Activated naive CD8-positive, alpha-beta T cell treated with anti-CD3 and anti-CD28 coated beads for 36 hours (primary cell): ENCODE results near the gene NR2C1. TPM values are rescaled to one million over a fixed set of nuclear protein-coding genes. Genes with fewer than 3 reads are reported as not detected.
"Not testable (repeated sequence)": the region's sequence is repeated elsewhere in the genome, so short reads cannot be mapped to it uniquely, and the experiment has no call there.

ENCODE experiments used
- DNase-seq: peaks from one replicate; pipeline ENCODE4 v3.0.0; 2021
- H3K27ac Mint-ChIP-seq: one replicate; pipeline ENCODE4 v1.8.0; 2022; ENCODE audit warnings: mild to moderate bottlenecking, moderate library complexity, mixed read lengths
- H3K27me3 Mint-ChIP-seq: one replicate; pipeline ENCODE4 v1.8.0; 2022; ENCODE audit warnings: mild to moderate bottlenecking, mixed read lengths
- H3K36me3 Mint-ChIP-seq: one replicate; pipeline ENCODE4 v1.8.0; 2021; ENCODE audit warnings: mild to moderate bottlenecking, mixed read lengths
- H3K4me1 Mint-ChIP-seq: one replicate; pipeline ENCODE4 v1.8.0; 2021; ENCODE audit warnings: mixed read lengths
- H3K4me3 Mint-ChIP-seq: one replicate; pipeline ENCODE4 v1.8.0; 2022; ENCODE audit warnings: mild to moderate bottlenecking, moderate library complexity, mixed read lengths
- H3K9me3 Mint-ChIP-seq: one replicate; pipeline ENCODE4 v1.8.0; 2022; ENCODE audit warnings: mixed read lengths
- total RNA-seq, 2 experiments: library from RNA; stranded (reverse); gene quantifications; one replicate each; pipeline ENCODE4 v1.2.3, GENCODE V29; 2021

The NR2C1 gene
- 10 to 100 TPM; 22.3 to 25.6 TPM for total RNA-seq

DNA sequence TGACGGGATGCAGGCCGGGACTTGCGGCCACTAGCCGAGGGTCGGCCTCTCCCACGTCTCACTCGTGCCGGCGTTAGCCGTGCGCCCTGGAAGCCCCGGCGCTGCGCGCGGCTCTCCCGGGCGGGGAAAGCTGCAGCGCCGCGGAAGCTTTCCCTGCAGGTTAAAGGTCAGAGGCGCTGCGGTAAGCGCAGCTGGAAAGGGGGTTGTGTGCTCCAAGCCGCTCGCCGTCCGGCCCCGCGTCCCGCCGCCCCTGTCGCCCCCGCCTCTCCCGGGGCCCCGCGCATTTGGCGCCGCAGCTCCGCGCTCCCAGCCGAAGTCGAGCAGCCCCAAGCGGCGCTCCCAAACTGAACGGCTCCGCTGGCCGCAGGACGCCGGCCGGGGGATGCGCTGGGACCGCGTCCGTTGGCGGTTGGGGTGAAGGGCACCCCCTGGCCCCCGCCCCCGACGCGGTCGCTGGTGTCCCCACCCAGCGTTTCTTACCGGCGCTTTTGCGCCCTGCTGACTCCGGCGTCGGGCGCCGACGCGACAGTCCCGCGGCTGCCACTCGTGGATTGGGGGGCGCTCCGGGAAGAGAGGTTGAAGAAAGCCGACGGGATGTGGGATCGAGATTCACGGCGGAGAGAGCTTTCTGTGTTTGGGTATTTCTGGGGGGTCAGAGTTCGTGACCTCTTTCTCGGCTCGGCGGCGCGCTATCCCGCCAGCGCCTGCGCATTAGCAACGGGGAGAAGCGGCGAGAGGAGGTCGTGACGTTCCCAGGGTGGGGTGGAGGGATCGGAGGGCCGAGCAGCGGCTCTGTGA lies at the start of gene NR2C1:
Gene NR2C1, minus strand, starts transcription at position 719 of the 798 bp plus-strand sequence. CDS start 6,234 bp downstream, outside the sequence.
- Mint-ChIP-seq H3K27ac (peak within 1 kb of the TSS; percentile 89), H3K4me3 (peak within 1 kb of the TSS; percentile 93), H3K4me1 (peaks cover 4% of the 10 kb centered on the region), H3K36me3 (no peaks in the 10 kb centered on the region), H3K27me3 (no peaks in the 10 kb centered on the region), H3K9me3 (no peaks in the 10 kb centered on the region)
- peak; percentile 93 for DNase-seq

DNA sequence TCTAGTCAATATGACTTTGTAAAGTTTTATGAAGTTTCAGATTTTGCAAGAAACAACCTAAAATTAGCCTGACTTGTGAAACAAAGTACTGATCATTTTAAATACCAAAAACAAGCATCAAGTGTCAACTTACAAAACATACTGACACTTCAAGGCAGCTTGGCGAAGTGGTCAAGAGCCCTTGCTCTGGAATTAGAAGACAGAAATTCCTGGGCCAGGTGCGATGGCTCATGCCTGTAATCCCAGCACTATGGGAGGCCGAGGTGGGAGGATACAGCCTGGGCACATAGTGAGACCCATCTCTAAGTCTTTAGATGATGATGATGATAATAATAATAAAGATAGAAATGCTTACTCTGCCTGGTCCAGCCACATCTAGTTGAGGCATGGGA lies 45.4 kb upstream of the NR2C1 start:
- H3K9me3 Mint-ChIP-seq: no peaks in the 10 kb centered on the region
- no peak for DNase-seq
- H3K4me3 Mint-ChIP-seq: no peak overlapping the region
- H3K27ac Mint-ChIP-seq: no peak overlapping the region
- no peaks in the 10 kb centered on the region for H3K4me1 Mint-ChIP-seq
- no peaks in the 10 kb centered on the region for H3K36me3 Mint-ChIP-seq
- H3K27me3 Mint-ChIP-seq: no peaks in the 10 kb centered on the region

DNA sequence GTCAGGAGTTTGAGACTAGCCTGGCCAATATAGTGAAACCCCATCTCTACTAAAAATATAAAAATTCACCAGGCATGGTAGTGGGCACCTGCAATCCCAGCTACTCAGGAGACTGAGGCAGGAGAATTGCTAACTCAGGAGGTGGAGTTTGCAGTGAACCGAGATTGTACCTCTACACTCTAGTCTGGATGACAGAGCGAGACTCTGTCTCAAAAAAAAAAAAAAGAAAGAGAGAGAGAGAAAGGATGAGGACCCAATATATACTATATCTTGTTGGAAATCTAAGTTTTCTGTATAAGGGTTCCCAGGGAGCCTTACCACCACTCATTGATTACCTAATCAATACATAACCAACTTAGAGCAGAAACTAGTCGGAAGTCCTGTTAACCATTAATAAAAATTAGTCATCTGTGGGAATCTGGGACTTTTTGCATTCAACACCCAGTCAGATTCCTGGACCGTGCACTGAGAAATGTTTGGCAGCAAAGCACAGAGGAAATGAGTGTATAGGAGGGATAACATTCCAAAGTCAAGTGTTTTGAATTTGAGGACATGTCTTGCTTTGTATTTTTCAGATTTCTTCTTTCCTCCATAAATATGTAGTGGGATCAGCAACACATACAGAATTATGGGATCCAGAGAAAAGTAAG lies 44.8 kb upstream of the NR2C1 start:
- Mint-ChIP-seq H3K36me3 (no peaks in the 10 kb centered on the region), H3K27ac (no peak overlapping the region), H3K4me3 (no peak overlapping the region), H3K27me3 (no peaks in the 10 kb centered on the region), H3K4me1 (no peaks in the 10 kb centered on the region), H3K9me3 (no peaks in the 10 kb centered on the region)
- no peak for DNase-seq

DNA sequence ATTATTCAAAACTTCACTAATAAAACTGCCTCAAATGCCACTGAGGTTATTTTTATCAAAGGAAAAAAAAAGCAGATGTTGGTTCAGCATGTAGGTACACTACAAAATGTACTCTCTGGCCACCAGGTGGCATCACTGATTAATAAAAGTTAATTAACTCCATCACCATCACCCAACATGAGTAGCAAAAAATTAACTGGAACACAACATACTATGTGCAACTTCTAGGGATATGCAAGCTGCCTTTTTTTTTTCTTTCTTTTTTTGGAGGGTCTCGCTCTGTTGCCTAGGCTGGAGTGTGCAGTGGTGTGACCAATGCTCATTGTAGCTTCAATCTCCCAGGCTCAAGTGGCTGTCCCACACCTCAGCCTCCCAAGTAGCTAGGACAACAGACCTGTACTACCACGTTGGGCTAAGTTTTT lies 43.8 kb upstream of the NR2C1 start:
- H3K36me3 Mint-ChIP-seq: no peaks in the 10 kb centered on the region
- peak; percentile 23 for DNase-seq
- no peak overlapping the region for H3K27ac Mint-ChIP-seq
- H3K27me3 Mint-ChIP-seq: no peaks in the 10 kb centered on the region
- H3K4me3 Mint-ChIP-seq: no peak overlapping the region
- H3K4me1 Mint-ChIP-seq: no peaks in the 10 kb centered on the region
- H3K9me3 Mint-ChIP-seq: no peaks in the 10 kb centered on the region

DNA sequence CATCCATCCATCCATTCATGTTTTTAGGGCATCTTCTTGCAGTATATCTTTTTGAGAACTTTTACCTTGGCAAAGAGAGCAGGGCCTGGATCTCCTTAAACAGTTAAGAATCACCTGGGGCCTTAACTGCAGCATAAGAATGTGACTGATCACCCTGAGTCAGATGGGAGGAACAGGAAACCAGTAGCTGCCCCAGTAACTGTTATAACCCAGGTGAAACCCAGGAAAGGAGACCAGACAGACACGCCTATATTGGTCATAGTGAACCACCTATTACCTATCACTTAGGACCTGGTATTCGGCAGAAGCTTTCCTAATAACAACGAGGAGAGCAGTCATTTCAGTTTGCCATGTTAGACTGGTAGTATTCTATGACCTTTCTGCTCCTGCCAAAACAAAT lies 43.4 kb upstream of the NR2C1 start:
- no peaks in the 10 kb centered on the region for H3K9me3 Mint-ChIP-seq
- H3K4me3 Mint-ChIP-seq: no peak overlapping the region
- no peaks in the 10 kb centered on the region for H3K36me3 Mint-ChIP-seq
- no peaks in the 10 kb centered on the region for H3K4me1 Mint-ChIP-seq
- DNase-seq: no peak
- no peak overlapping the region for H3K27ac Mint-ChIP-seq
- no peaks in the 10 kb centered on the region for H3K27me3 Mint-ChIP-seq

DNA sequence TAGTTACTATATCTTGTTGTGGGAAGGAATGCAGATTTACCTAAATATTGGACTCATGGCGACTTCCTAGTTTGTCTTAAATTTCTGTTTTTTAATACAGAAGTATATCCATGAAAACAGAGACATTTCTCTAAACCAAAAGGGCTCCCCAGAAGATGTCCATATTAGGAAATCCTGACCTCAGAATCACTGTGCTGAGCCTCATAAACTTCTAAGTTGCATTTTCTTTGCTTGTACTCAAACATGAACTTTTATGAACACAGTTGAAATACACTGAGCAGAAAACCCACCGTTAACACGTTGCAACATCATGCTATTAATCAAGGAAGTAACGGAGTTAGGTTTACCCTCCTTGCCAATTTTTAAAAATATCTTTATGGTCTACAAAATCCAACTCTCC lies 42.9 kb upstream of the NR2C1 start:
- H3K27ac Mint-ChIP-seq: no peak overlapping the region
- H3K4me3 Mint-ChIP-seq: no peak overlapping the region
- DNase-seq: no peak
- no peaks in the 10 kb centered on the region for H3K9me3 Mint-ChIP-seq
- no peaks in the 10 kb centered on the region for H3K36me3 Mint-ChIP-seq
- H3K27me3 Mint-ChIP-seq: no peaks in the 10 kb centered on the region
- no peaks in the 10 kb centered on the region for H3K4me1 Mint-ChIP-seq

DNA sequence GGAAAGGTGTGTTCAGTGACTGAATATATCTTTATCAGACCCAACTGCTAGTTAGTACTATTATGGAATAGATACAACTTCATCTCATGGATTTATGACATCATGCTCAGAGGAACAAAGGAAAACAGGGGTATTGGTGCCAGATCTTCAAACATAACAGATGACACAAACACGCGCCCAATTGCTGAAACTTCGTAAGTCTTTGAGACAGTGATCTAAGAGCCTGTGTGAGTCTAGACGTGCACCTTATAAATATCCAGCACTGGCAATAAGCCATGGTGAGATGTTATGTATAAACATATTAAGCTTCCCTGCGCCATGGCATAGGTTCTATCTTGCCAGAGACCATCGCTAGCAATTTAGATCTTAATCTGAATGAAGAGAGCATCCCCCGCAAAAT lies 42.2 kb upstream of the NR2C1 start:
- Mint-ChIP-seq H3K4me3 (no peak overlapping the region), H3K27me3 (no peaks in the 10 kb centered on the region), H3K27ac (no peak overlapping the region), H3K9me3 (no peaks in the 10 kb centered on the region), H3K4me1 (no peaks in the 10 kb centered on the region), H3K36me3 (no peaks in the 10 kb centered on the region)
- DNase-seq: no peak

DNA sequence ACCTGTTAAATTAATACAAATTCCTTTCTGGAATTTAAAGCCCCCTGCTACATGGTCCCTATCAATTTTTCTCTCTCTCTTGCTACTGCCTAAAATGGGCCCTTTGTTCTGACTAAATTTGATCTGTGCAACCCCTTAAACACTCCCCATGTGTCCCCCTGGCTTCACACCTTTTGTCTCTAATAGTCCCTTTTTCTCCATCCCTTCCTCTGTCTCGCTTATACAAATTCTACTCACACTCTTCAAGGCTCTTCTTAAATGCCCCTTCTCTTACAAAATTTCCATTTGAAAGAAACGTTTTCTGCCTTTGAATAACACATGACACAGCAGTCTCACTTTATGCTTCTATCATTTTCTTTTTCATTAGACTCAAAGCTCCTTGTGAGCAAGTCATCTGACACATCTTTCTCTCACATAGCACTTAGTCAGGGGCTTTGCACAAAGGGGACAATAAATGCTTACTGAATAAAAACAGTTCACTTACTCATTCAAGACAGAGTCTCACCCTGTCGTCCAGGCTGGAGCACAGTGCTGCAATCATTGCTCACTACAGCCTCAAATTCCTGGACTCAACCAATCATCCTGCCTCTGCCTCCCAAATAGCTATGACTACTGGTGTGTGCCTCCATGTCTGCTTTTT lies 41.5 kb upstream of the NR2C1 start:
- no peak overlapping the region for H3K27ac Mint-ChIP-seq
- no peaks in the 10 kb centered on the region for H3K27me3 Mint-ChIP-seq
- no peaks in the 10 kb centered on the region for H3K36me3 Mint-ChIP-seq
- DNase-seq: no peak
- no peak overlapping the region for H3K4me3 Mint-ChIP-seq
- no peaks in the 10 kb centered on the region for H3K4me1 Mint-ChIP-seq
- H3K9me3 Mint-ChIP-seq: no peaks in the 10 kb centered on the region

DNA sequence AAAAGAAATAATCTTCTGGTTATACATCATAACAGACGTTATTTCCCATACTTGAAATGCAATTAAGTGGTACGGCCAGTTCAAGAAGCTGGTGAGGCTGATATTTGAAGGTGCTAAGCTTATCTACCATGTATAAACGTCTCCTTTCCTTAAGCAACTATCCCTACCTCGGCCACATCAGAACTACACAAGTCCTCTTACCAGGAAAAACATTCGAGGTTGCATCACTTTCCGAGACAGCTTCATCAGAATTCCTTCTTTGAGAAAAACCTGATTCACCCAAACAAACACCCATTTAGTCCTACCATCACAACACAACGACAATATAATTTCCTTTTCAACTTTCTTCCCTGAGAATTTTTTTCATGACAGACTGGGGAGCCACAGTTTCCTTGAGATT lies 33.9 kb upstream of the NR2C1 start:
- no peak overlapping the region for H3K27ac Mint-ChIP-seq
- no peak for DNase-seq
- H3K9me3 Mint-ChIP-seq: no peaks in the 10 kb centered on the region

DNA sequence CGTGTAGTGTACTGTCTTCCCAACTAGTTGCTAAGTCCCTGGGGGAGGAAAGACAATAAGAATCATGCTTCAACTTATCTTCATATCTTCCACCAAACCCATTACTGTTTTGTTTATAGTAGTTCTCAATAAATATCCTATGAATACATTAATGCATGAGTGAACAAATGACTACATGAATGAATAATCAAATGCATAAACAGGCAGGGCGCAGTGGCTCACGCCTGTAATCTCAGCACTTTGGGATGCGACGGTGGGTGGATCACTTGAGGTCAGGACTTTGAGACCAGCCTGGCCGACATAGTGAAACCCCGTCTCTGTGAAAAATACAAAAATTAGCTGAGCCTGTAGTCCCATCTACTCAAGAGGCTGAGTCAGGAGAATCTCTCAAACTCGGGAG lies 32.1 kb upstream of the NR2C1 start:
- Mint-ChIP-seq H3K4me1 (peaks cover 7% of the 10 kb centered on the region), H3K36me3 (no peaks in the 10 kb centered on the region)

More for the DNA sequence above, 33.9 kb upstream of the NR2C1 start:
- peaks cover 7% of the 10 kb centered on the region for H3K4me1 Mint-ChIP-seq
- H3K27me3 Mint-ChIP-seq: no peaks in the 10 kb centered on the region
- H3K36me3 Mint-ChIP-seq: no peaks in the 10 kb centered on the region
- H3K4me3 Mint-ChIP-seq: no peak overlapping the region

DNA sequence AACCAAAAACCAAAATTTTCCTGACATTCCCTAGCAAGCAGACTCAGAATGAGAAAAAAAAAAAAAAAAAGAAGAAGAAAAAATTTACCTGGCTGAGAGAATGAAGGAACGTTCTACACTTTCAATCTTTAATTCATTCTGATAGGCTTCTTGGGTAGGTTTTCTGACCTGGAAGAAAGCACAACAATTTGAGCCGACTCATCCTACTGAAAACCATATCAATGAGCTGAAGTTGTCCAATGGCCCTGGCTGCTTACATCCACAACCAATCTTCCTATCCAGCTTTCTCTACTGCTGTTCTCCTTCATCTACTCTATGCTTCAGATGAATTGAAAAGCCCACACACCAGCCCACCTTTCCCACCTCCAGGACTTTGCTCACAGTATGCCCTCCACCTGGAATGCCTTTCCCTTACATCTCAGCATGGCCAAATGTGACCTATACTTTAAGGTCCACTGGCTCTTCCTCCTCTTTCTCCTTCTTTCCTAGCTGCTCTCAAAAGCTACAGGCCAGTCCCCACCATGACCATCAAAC lies 31.6 kb upstream of the NR2C1 start:
- DNase-seq: no peak
- Mint-ChIP-seq H3K27me3 (no peaks in the 10 kb centered on the region), H3K9me3 (no peaks in the 10 kb centered on the region), H3K4me3 (no peak overlapping the region), H3K36me3 (no peaks in the 10 kb centered on the region), H3K4me1 (peaks cover 7% of the 10 kb centered on the region), H3K27ac (no peak overlapping the region)

More for the DNA sequence above, 32.1 kb upstream of the NR2C1 start:
- H3K27me3 Mint-ChIP-seq: no peaks in the 10 kb centered on the region
- no peak overlapping the region for H3K27ac Mint-ChIP-seq
- no peak overlapping the region for H3K4me3 Mint-ChIP-seq
- H3K9me3 Mint-ChIP-seq: no peaks in the 10 kb centered on the region
- DNase-seq: no peak

DNA sequence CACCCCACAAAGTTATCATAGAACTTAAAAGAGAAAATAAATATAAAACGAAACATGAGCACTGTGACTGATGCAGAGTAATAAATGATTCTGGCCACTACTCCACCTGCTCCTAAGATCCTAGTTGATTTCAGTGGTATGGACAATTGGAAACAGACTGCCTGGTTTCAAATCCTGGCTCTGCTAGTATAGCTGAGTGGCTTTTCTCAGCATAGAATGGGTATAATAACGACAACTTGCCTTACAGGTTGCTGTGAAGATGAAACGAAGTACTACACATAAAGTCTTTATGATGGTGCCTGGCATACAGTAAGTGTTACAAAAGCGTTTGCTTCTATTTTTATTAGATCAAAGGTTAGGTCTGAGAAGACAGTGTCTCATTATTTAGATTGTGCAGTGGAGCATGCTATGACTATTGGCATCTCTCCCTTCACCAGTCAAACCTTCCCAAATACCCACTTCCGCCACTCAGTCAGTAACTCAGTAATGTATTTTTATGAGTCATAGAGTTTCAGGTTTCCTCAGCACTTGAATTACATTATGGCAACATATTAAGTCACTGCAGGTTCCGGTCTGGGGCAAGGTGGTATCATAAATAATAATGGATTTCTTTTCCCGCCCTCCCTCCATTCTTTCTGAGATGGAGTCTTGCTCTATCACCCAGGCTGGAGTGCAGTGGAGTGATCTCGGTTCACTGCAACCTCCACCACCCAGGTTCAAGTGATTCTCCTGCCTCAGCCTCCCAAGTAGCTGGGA lies 29.7 kb upstream of the NR2C1 start:
- peak overlapping the region; percentile 59 for H3K27ac Mint-ChIP-seq
- no peaks in the 10 kb centered on the region for H3K9me3 Mint-ChIP-seq
- H3K27me3 Mint-ChIP-seq: no peaks in the 10 kb centered on the region
- no peaks in the 10 kb centered on the region for H3K36me3 Mint-ChIP-seq
- no peak overlapping the region for H3K4me3 Mint-ChIP-seq
- peaks cover 7% of the 10 kb centered on the region for H3K4me1 Mint-ChIP-seq
- DNase-seq: peak; percentile 18

DNA sequence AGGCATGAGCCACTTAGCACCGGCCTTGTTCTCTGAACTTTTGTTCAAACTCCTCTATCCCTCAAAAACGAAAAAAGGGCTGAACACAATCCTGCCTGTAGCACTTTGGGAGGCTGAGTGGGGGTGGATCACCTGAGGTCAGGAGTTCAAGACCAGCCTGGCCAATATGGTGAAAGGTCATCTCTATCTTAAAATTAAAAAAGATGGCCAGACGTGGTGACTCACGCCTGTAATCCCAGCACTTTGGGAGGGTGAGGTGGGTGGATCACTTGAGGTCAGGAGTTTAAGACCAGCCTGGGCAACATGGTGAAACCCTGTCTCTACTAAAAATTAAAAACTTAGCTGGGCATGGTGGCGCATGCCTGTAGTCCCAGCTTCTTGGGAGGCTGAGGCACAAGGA lies 28.5 kb upstream of the NR2C1 start:
- H3K9me3 Mint-ChIP-seq, DNase-seq, H3K4me1 Mint-ChIP-seq, H3K27me3 Mint-ChIP-seq, H3K36me3 Mint-ChIP-seq, H3K4me3 Mint-ChIP-seq, H3K27ac Mint-ChIP-seq: not testable (repeated sequence)

DNA sequence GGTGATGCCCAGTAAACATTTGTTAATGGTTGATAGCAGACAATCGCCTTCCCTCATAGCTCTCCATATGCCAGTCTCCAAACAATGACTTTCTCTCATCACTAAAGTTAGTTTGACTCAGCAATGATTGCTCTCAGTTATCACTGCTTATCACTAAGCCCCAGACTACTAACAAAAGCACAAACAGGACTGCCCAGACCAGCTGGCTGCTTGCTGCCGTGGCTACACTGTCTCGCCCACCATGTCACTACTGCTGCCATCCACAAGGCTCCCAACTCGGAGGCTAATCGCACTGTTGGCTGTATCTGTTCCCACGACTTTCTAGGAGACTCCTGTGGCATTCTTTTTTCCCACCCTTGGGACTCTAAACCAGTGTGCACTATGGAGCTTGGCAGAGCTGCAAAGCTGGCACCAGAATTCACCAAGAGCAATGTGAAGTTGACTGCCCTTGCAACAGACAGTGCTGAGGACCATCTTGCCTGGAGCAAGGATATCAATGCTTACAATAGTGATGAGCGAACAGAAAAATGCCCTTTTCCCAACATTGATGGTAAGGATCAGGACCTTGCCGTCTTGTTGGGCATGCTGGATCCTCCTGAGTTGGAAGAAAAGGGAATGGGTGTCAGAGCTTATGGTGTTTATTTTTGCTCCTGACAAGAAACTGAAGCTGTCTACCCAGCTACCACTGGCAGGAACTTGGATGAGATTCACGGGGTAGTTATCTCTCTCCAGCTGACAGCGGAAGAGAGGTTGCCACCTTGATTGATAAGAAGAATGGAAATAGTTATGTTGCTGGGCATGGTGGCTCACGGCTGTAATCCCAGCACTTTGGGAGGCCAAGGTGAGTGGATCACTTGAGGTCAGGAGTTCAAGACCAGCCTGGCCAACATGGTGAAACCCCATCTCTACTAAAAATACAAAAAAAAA lies 27.1 kb upstream of the NR2C1 start:
- Mint-ChIP-seq H3K27ac (no peak overlapping the region), H3K4me3 (no peak overlapping the region), H3K9me3 (no peaks in the 10 kb centered on the region), H3K4me1 (peaks cover 7% of the 10 kb centered on the region), H3K36me3 (no peaks in the 10 kb centered on the region), H3K27me3 (no peaks in the 10 kb centered on the region)
- DNase-seq: no peak
